ENCODE measurements around the gene SDK1.

Gene SDK1

GRCh38 chr7:3495530-3495929, 194.5 kb downstream of the SDK1 start:
- no peaks in the 10 kb centered on the region for H3K9me3 ChIP-seq (ENCODE audit: control insufficient read depth, low read length)
- no peak overlapping the region for H2AFZ ChIP-seq
- H3K27ac ChIP-seq, result no peak overlapping the region
- H3K36me3 ChIP-seq (ENCODE audit: control insufficient read depth, insufficient read depth, low read length), result no peaks in the 10 kb centered on the region
- no peak overlapping the region for H3K4me2 ChIP-seq (ENCODE audit: low read length)
- H3K27me3 ChIP-seq (ENCODE audit: control insufficient read depth, insufficient read depth, low read length), result no peaks in the 10 kb centered on the region
- H3K79me2 ChIP-seq, result no peaks in the 10 kb centered on the region
- H3K9ac ChIP-seq, result no peak overlapping the region
- no peak overlapping the region for H3K4me3 ChIP-seq (ENCODE audit: low read depth, low read length)
- H3K4me1 ChIP-seq, result no peaks in the 10 kb centered on the region
- TF ChIP-seq CTCF (IDR thresholded peaks at IDR 0.05), result no peak

GRCh38 chr7:3495954-3496353, 194.9 kb downstream of the SDK1 start:
- no peak overlapping the region for H2AFZ ChIP-seq
- H3K4me1 ChIP-seq, result no peaks in the 10 kb centered on the region
- no peaks in the 10 kb centered on the region for H3K9me3 ChIP-seq (ENCODE audit: control insufficient read depth, low read length)
- no peaks in the 10 kb centered on the region for H3K27me3 ChIP-seq (ENCODE audit: control insufficient read depth, insufficient read depth, low read length)
- TF ChIP-seq CTCF (IDR thresholded peaks at IDR 0.05), result no peak
- H3K4me2 ChIP-seq (ENCODE audit: low read length), result no peak overlapping the region
- H3K27ac ChIP-seq, result no peak overlapping the region
- no peaks in the 10 kb centered on the region for H3K36me3 ChIP-seq (ENCODE audit: control insufficient read depth, insufficient read depth, low read length)
- H3K9ac ChIP-seq, result no peak overlapping the region
- no peak overlapping the region for H3K4me3 ChIP-seq (ENCODE audit: low read depth, low read length)
- H3K79me2 ChIP-seq, result no peaks in the 10 kb centered on the region

GRCh38 chr7:3497796-3498195, 196.7 kb downstream of the SDK1 start:
- H3K4me3 ChIP-seq (ENCODE audit: low read depth, low read length), result no peak overlapping the region
- no peaks in the 10 kb centered on the region for H3K27me3 ChIP-seq (ENCODE audit: control insufficient read depth, insufficient read depth, low read length)

GRCh38 chr7:3501671-3502070, 200.6 kb downstream of the SDK1 start:
- no peaks in the 10 kb centered on the region for H3K9me3 ChIP-seq (ENCODE audit: control insufficient read depth, low read length)
- no peak for TF ChIP-seq CTCF (IDR thresholded peaks at IDR 0.05)
- H3K9ac ChIP-seq, result no peak overlapping the region
- H3K27ac ChIP-seq, result no peak overlapping the region
- no peak overlapping the region for H3K4me3 ChIP-seq (ENCODE audit: low read depth, low read length)
- no peaks in the 10 kb centered on the region for H3K27me3 ChIP-seq (ENCODE audit: control insufficient read depth, insufficient read depth, low read length)
- H3K4me1 ChIP-seq, result no peaks in the 10 kb centered on the region
- no peaks in the 10 kb centered on the region for H3K36me3 ChIP-seq (ENCODE audit: control insufficient read depth, insufficient read depth, low read length)
- no peaks in the 10 kb centered on the region for H3K79me2 ChIP-seq
- no peak overlapping the region for H3K4me2 ChIP-seq (ENCODE audit: low read length)
- H2AFZ ChIP-seq, result no peak overlapping the region

More at GRCh38 chr7:3497796-3498195, 196.7 kb downstream of the SDK1 start:
- no peaks in the 10 kb centered on the region for H3K36me3 ChIP-seq (ENCODE audit: control insufficient read depth, insufficient read depth, low read length)
- no peak overlapping the region for H3K4me2 ChIP-seq (ENCODE audit: low read length)
- no peaks in the 10 kb centered on the region for H3K79me2 ChIP-seq
- H3K9ac ChIP-seq, result no peak overlapping the region
- TF ChIP-seq CTCF (IDR thresholded peaks at IDR 0.05), result no peak
- H3K4me1 ChIP-seq, result no peaks in the 10 kb centered on the region
- no peak overlapping the region for H3K27ac ChIP-seq
- no peak overlapping the region for H2AFZ ChIP-seq
- H3K9me3 ChIP-seq (ENCODE audit: control insufficient read depth, low read length), result no peaks in the 10 kb centered on the region

GRCh38 chr7:3504384-3504783, 203.3 kb downstream of the SDK1 start:
- H3K9ac ChIP-seq, result no peak overlapping the region
- H3K4me2 ChIP-seq (ENCODE audit: low read length), result no peak overlapping the region
- no peak for TF ChIP-seq CTCF (IDR thresholded peaks at IDR 0.05)
- no peak overlapping the region for H3K27ac ChIP-seq
- H3K4me3 ChIP-seq (ENCODE audit: low read depth, low read length), result no peak overlapping the region
- no peaks in the 10 kb centered on the region for H3K36me3 ChIP-seq (ENCODE audit: control insufficient read depth, insufficient read depth, low read length)
- no peaks in the 10 kb centered on the region for H3K4me1 ChIP-seq
- no peaks in the 10 kb centered on the region for H3K79me2 ChIP-seq
- H3K9me3 ChIP-seq (ENCODE audit: control insufficient read depth, low read length), result no peaks in the 10 kb centered on the region
- H3K27me3 ChIP-seq (ENCODE audit: control insufficient read depth, insufficient read depth, low read length), result no peaks in the 10 kb centered on the region
- no peak overlapping the region for H2AFZ ChIP-seq

All from parathyroid adenoma (tissue), 2 donors.